Sigmoid colon (tissue), 7 donors: ENCODE data around the gene UNG. TPM values are rescaled to one million over a fixed set of nuclear protein-coding genes. Genes with fewer than 3 reads are reported as not detected.
A peak's percentile ranks its signal among the peaks of the same experiment; 100 is the strongest.
"Not testable (repeated sequence)": the region's sequence is repeated elsewhere in the genome, so short reads cannot be mapped to it uniquely, and the experiment has no call there.

Experiments used
- DNase-seq: peaks from one replicate; pipeline ENCODE4 v3.0.0-alpha.2; 2019
- H3K27ac ChIP-seq, 4 donors: fragments of 200-600 bp; sonication (generic); one replicate each; pipeline ENCODE4 v1.5.1; 2016 to 2019; ENCODE audit warnings: mild to moderate bottlenecking in 1 of 4
- H3K27me3 ChIP-seq, 3 donors: fragments of 200-600 bp; sonication (generic); one replicate each; pipeline ENCODE4 v1.5.1; 2019; ENCODE audit warnings: mild to moderate bottlenecking in 1 of 3
- H3K36me3 ChIP-seq, 4 donors: fragments of 200-600 bp; sonication (generic); one replicate each; pipeline ENCODE4 v1.5.1; 2016 to 2019
- H3K4me1 ChIP-seq, 4 donors: fragments of 200-600 bp; sonication (generic); one replicate each; pipeline ENCODE4 v1.5.1; 2017 to 2019
- H3K4me3 ChIP-seq, 4 donors: fragments of 200-600 bp; sonication (generic); one replicate each; pipeline ENCODE4 v1.5.1; 2017 to 2019; ENCODE audit warnings: mild to moderate bottlenecking in 2 of 4, moderate library complexity in 1 of 4
- H3K9me3 ChIP-seq, 4 donors: fragments of 200-600 bp in 3 of 4; sonication (generic) in 3 of 4; one replicate each; pipeline versions ENCODE4 v1.5.1 to v1.6.1; 2013 to 2019
- CTCF ChIP-seq, 4 experiments: fragments of 450-650 bp in 3 of 4; fragments of 200-600 bp in 1 of 4; IDR thresholded peaks; one replicate each; pipeline ENCODE4 v1.5.1; 2016 to 2019; ENCODE audit warnings: antibody characterized with exemption in 4 of 4, mild to moderate bottlenecking in 3 of 4, moderate library complexity in 2 of 4
- EP300 ChIP-seq, 4 donors: sonication (generic); formaldehyde crosslinking; IDR thresholded peaks; one replicate each; pipeline ENCODE4 v1.6.1; 2017; ENCODE audit warnings: antibody characterized with exemption in 4 of 4
- POLR2A ChIP-seq, 2 donors: fragments of 450-650 bp; IDR thresholded peaks; one replicate each; pipeline ENCODE4 v1.6.1; 2016; ENCODE audit warnings: antibody characterized with exemption in 2 of 2, mild to moderate bottlenecking in 2 of 2, moderate library complexity in 2 of 2
- POLR2AphosphoS5 ChIP-seq, 4 donors: sonication (generic); formaldehyde crosslinking; IDR thresholded peaks; one replicate each; pipeline ENCODE4 v1.6.1; 2017; ENCODE audit warnings: antibody characterized with exemption in 4 of 4
- WGBS, 2 donors: extraction: QIAGEN DNeasy Blood & Tissue Kit; methylation state at CpG; one replicate each; pipeline ENCODE4 v1.1.7; 2013; 5-methylcytosine and 5-hydroxymethylcytosine counted together
- intact Hi-C: fragments of 100-400 bp; cut with DNase I; formaldehyde crosslinking; loops from one replicate; pipeline ENCODE4 v1.15.1; 2023
- polyA plus RNA-seq, 3 donors: library from polyadenylated mRNA; stranded (reverse); fragments of 200-250 nt; gene quantifications; one replicate each; pipeline ENCODE4 v1.2.3, GENCODE V29; 2013
- total RNA-seq, 4 donors: library from RNA; depleted of rRNA; stranded (reverse); fragments of >200 nt; gene quantifications; one replicate each; pipeline ENCODE4 v1.1.0, GENCODE V29; 2016
- donor health status: healthy with polysubstance abuse.
- donor health status: Bipolar disorder and iron deficiency.
- donor health status: healthy.

Gene UNG
- total and polyA plus RNA-seq, 7 donors = 11.9 to 34.8 (median 17.1) TPM

GRCh38 chr12:109144224-109144623, 46.8 kb downstream of the UNG start:
- Histone ChIP-seq H3K27me3 (no peaks in the 10 kb centered on the region), H3K4me3 (no peak overlapping the region), H3K9me3 (no peaks in the 10 kb centered on the region), H3K36me3 (peaks cover 0 to 14% (median 7%) of the 10 kb centered on the region in 4 donors), H3K4me1 (peaks cover 0 to 46% (median 43%) of the 10 kb centered on the region in 4 donors), H3K27ac (peak overlapping the region in 1 of 4 donors; percentile 14)
- no peak for TF ChIP-seq POLR2AphosphoS5 (IDR thresholded peaks at IDR 0.05)
- TF ChIP-seq CTCF (IDR thresholded peaks at IDR 0.05) = no peak
- no peak for TF ChIP-seq POLR2A (IDR thresholded peaks at IDR 0.05)
- no peak for TF ChIP-seq EP300 (IDR thresholded peaks at IDR 0.05)
- DNase-seq = peak; percentile 18
- WGBS, 2 donors = 44 to 54% methylated on average over 4 of the region's 4 CpGs
- intact Hi-C loops = no loop called here

GRCh38 chr12:109147126-109147525, 49.7 kb downstream of the UNG start:
- 88 to 100% methylated on average over 1 of the region's 1 CpG for WGBS, 2 donors
- H3K4me3 ChIP-seq, intact Hi-C loops, DNase-seq, H3K27me3 ChIP-seq, H3K36me3 ChIP-seq, H3K9me3 ChIP-seq: not testable (repeated sequence)
- Histone ChIP-seq H3K27ac (peak overlapping the region; percentile 56 to 80 (median 74)), H3K4me1 (peaks cover 0 to 46% (median 43%) of the 10 kb centered on the region in 4 donors)

GRCh38 chr12:109147954-109148353, 50.6 kb downstream of the UNG start:
- Histone ChIP-seq H3K9me3 (no peaks in the 10 kb centered on the region), H3K36me3 (no peaks in the 10 kb centered on the region), H3K4me1 (peaks cover 0 to 42% (median 38%) of the 10 kb centered on the region in 4 donors), H3K27me3 (no peaks in the 10 kb centered on the region), H3K27ac (peak overlapping the region; percentile 56 to 80 (median 74)), H3K4me3 (no peak overlapping the region)
- WGBS, 2 donors = 30 to 62% methylated on average over 2 of the region's 2 CpGs
- peak; percentile 70 to 87 (median 72) for TF ChIP-seq POLR2AphosphoS5 (IDR thresholded peaks at IDR 0.05)
- TF ChIP-seq EP300 (IDR thresholded peaks at IDR 0.05) = peak in 3 of 4 donors; percentile 22 to 69 (median 58)
- no peak for TF ChIP-seq CTCF (IDR thresholded peaks at IDR 0.05)
- TF ChIP-seq POLR2A (IDR thresholded peaks at IDR 0.05) = no peak
- DNase-seq = peak; percentile 89
- intact Hi-C loops = no loop called here

GRCh38 chr12:109150124-109150640, 52.8 kb downstream of the UNG start:
- Histone ChIP-seq H3K27me3 (no peaks in the 10 kb centered on the region), H3K4me3 (no peak overlapping the region), H3K9me3 (no peaks in the 10 kb centered on the region), H3K36me3 (no peaks in the 10 kb centered on the region), H3K27ac (peak overlapping the region in 2 of 4 donors; percentile 75 to 80), H3K4me1 (peaks cover 0 to 48% (median 31%) of the 10 kb centered on the region in 4 donors)
- intact Hi-C loops = no loop called here
- DNase-seq = peak; percentile 56
- TF ChIP-seq EP300 (IDR thresholded peaks at IDR 0.05) = no peak
- no peak for TF ChIP-seq POLR2AphosphoS5 (IDR thresholded peaks at IDR 0.05)
- TF ChIP-seq CTCF (IDR thresholded peaks at IDR 0.05) = no peak
- TF ChIP-seq POLR2A (IDR thresholded peaks at IDR 0.05) = no peak
- 21 to 76% methylated on average over 9 of the region's 9 CpGs for WGBS, 2 donors

- no peak for TF ChIP-seq CTCF (IDR thresholded peaks at IDR 0.05)
- no peak for TF ChIP-seq EP300 (IDR thresholded peaks at IDR 0.05)
- no peak for TF ChIP-seq POLR2AphosphoS5 (IDR thresholded peaks at IDR 0.05)
- no peak for TF ChIP-seq POLR2A (IDR thresholded peaks at IDR 0.05)
- Histone ChIP-seq H3K9me3 (no peaks in the 10 kb centered on the region), H3K4me3 (no peak overlapping the region), H3K27me3 (no peaks in the 10 kb centered on the region), H3K4me1 (peaks cover 0 to 50% (median 32%) of the 10 kb centered on the region in 4 donors), H3K27ac (no peak overlapping the region), H3K36me3 (no peaks in the 10 kb centered on the region)
- no peak for DNase-seq
- intact Hi-C loops = no loop called here
- WGBS, 2 donors = 88 to 89% methylated on average over 4 of the region's 4 CpGs
Measured at GRCh38 chr12:109151457-109151856, 54.1 kb downstream of the UNG start.
